ENCODE results near the gene COL9A1.

DNA sequence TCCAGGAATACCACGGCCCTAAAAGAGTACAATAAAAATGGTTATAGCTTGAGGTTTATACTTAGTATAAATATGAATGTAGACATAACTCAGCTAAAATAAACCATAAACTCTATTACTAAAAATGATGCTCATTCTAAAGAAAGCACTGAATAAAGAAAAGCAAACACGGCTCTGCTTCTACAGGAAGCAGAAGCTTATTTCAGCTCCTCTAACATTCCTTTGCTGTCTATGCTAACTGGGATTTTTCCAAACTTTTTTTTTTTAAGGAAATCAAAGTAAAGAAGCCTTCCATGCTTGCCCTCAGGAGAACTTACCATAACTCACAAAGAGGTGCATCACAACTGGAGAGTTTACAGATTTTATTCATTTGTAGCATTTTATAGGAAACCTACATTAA lies 30.8 kb downstream of the COL9A1 start:
- TF ChIP-seq, protein P1, sequence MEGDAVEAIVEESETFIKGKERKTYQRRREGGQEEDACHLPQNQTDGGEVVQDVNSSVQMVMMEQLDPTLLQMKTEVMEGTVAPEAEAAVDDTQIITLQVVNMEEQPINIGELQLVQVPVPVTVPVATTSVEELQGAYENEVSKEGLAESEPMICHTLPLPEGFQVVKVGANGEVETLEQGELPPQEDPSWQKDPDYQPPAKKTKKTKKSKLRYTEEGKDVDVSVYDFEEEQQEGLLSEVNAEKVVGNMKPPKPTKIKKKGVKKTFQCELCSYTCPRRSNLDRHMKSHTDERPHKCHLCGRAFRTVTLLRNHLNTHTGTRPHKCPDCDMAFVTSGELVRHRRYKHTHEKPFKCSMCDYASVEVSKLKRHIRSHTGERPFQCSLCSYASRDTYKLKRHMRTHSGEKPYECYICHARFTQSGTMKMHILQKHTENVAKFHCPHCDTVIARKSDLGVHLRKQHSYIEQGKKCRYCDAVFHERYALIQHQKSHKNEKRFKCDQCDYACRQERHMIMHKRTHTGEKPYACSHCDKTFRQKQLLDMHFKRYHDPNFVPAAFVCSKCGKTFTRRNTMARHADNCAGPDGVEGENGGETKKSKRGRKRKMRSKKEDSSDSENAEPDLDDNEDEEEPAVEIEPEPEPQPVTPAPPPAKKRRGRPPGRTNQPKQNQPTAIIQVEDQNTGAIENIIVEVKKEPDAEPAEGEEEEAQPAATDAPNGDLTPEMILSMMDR (IDR thresholded peaks at IDR 0.05): no peak
- TF ChIP-seq POLR2A (IDR thresholded peaks at IDR 0.05): no peak
